Naive B cell (primary cell): Measurements from ENCODE around the gene OLR1. TPM values are rescaled to one million over a fixed set of nuclear protein-coding genes. Genes with fewer than 3 reads are reported as not detected.

Source experiments
- ATAC-seq, 2 donors: fragments of 150-1000 bp; cut with Tn5 transposase; 2 replicates each; pipeline ENCODE4 v1.10.0; 2021; ENCODE audit warnings: low read depth in 2 of 2, mild to moderate bottlenecking in 2 of 2, moderate library complexity in 2 of 2
- DNase-seq: peaks from one replicate; pipeline ENCODE4 v3.0.0; 2022
- H3K27ac Mint-ChIP-seq, 6 donors: one replicate each; pipeline ENCODE4 v1.8.0; 2020 to 2022; ENCODE audit warnings: mild to moderate bottlenecking in 6 of 6, mixed read lengths in 6 of 6, moderate library complexity in 5 of 6, inconsistent platforms in 2 of 6
- H3K27me3 Mint-ChIP-seq, 3 donors: one replicate each; pipeline ENCODE4 v1.8.0; 2021 to 2022; ENCODE audit warnings: mixed read lengths in 3 of 3, mild to moderate bottlenecking in 1 of 3
- H3K36me3 Mint-ChIP-seq, 2 donors: one replicate each; pipeline ENCODE4 v1.8.0; 2020 to 2022; ENCODE audit warnings: mixed read lengths in 2 of 2, inconsistent platforms in 1 of 2, mild to moderate bottlenecking in 1 of 2
- H3K4me1 Mint-ChIP-seq, 3 donors: one replicate each; pipeline ENCODE4 v1.8.0; 2020 to 2022; ENCODE audit warnings: mixed read lengths in 3 of 3, inconsistent platforms in 1 of 3, mild to moderate bottlenecking in 1 of 3, moderate library complexity in 1 of 3
- H3K4me3 Mint-ChIP-seq, 8 donors: one replicate each; pipeline ENCODE4 v1.8.0; 2020 to 2022; ENCODE audit warnings: mild to moderate bottlenecking in 8 of 8, mixed read lengths in 8 of 8, moderate library complexity in 8 of 8, inconsistent platforms in 2 of 8
- H3K9me3 Mint-ChIP-seq, 7 donors: one replicate each; pipeline ENCODE4 v1.8.0; 2020 to 2022; ENCODE audit warnings: mixed read lengths in 7 of 7, mild to moderate bottlenecking in 5 of 7, inconsistent platforms in 2 of 7, moderate library complexity in 1 of 7
- polyA plus RNA-seq, 6 donors: library from polyadenylated mRNA; unstranded; fragments of 300-500 nt; fragmentation: Illumina TruSeq; gene quantifications; one replicate each; pipeline ENCODE4 v1.2.3, GENCODE V29; 2021; ENCODE audit warnings: low read depth in 6 of 6

The OLR1 gene
- polyA plus RNA-seq, 6 donors from 2014 or later: not detected

DNA sequence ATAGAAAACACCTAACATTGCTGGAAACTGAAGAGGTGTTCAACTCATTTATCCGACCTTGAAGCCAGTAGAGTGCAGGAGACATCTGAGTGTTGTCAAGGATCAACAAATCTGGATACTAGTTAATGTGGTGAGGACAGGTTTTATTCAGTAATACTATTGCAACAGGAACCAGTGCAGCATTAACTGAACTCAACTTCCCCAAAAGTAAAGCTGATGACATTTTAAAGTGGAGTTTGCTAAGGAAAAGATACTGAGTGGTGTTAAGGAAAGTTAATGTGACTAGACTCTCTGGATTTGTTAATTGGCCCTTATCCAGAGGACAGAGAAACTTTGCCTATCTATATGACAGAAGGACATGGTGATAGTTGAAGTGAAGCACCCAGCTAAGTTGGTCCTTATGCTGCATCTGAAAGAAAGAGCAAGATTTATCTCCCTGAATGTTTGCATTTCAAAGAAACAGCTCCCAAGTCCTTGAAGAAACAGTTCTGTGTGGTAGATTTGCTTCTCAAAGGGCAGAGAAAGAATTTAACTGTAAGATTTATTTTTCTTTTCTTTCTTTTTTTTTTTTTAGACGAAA, 40.7 kb downstream of the OLR1 start:
- ATAC-seq (no peak), DNase-seq (no peak)
- no peak overlapping the region for H3K27ac Mint-ChIP-seq
- peaks cover 11 to 18% (median 17%) of the 10 kb centered on the region in 3 donors for H3K4me1 Mint-ChIP-seq
- H3K9me3 Mint-ChIP-seq: no peaks in the 10 kb centered on the region
- peaks cover 45 to 58% (median 52%) of the 10 kb centered on the region in 3 donors for H3K27me3 Mint-ChIP-seq
- H3K36me3 Mint-ChIP-seq: no peaks in the 10 kb centered on the region
- H3K4me3 Mint-ChIP-seq: no peak overlapping the region

- DNase-seq: peak; percentile 54
- Mint-ChIP-seq H3K27ac (no peak within 1 kb of the TSS), H3K4me1 (peaks cover 11 to 18% (median 17%) of the 10 kb centered on the region in 3 donors), H3K27me3 (peaks cover 49 to 63% (median 58%) of the 10 kb centered on the region in 3 donors), H3K9me3 (no peaks in the 10 kb centered on the region), H3K4me3 (peak within 1 kb of the TSS in 3 of 8 donors; percentile 16 to 71 (median 30)), H3K36me3 (no peaks in the 10 kb centered on the region)
- peak; percentile 94 to 95 for ATAC-seq
These were observed 41.9 kb downstream of the OLR1 start, which contains the start of gene CLEC7A for GRCh38 chr12:10130042-10130441. TSS of gene CLEC7A (minus strand) at chr12:10130199. CDS start at chr12:10130082, 117 bp downstream.

- peaks cover 50 to 59% (median 59%) of the 10 kb centered on the region in 3 donors for H3K27me3 Mint-ChIP-seq
- no peak for DNase-seq
- H3K36me3 Mint-ChIP-seq: no peaks in the 10 kb centered on the region
- H3K4me3 Mint-ChIP-seq: no peak overlapping the region
- H3K27ac Mint-ChIP-seq: no peak overlapping the region
- H3K9me3 Mint-ChIP-seq: no peaks in the 10 kb centered on the region
- peak in 1 of 2 donors; percentile 38 for ATAC-seq
- peaks cover 11 to 18% (median 17%) of the 10 kb centered on the region in 3 donors for H3K4me1 Mint-ChIP-seq
These were observed 43.2 kb downstream of the OLR1 start for GRCh38 chr12:10128687-10129086.

DNA sequence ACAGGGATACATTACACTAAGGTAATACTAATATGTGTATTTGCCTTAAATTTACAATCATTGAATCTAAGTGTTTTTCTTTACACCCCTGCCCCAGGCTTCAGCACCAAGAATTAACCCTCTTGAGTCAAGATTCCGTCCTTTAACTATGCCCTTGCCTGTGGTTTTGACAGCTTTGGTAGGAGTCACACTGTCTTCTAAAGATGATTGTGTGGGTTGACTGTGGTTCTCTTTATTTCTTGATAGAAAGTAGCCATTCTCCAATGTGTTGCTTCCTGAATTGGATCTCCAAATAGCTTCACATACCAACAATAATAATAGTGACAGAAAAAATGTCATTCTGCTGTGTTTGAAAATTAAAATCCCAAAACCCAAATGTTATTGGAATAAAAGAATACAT, 45.5 kb downstream of the OLR1 start:
- DNase-seq: no peak
- no peaks in the 10 kb centered on the region for H3K9me3 Mint-ChIP-seq
- peaks cover 0 to 5% of the 10 kb centered on the region in 2 donors for H3K36me3 Mint-ChIP-seq
- no peak overlapping the region for H3K4me3 Mint-ChIP-seq
- peaks cover 44 to 52% (median 45%) of the 10 kb centered on the region in 3 donors for H3K27me3 Mint-ChIP-seq
- H3K4me1 Mint-ChIP-seq: peaks cover 11 to 19% (median 17%) of the 10 kb centered on the region in 3 donors
- no peak for ATAC-seq
- no peak overlapping the region for H3K27ac Mint-ChIP-seq

GRCh38 chr12:10122689-10123088, 49.2 kb downstream of the OLR1 start:
- Mint-ChIP-seq H3K4me1 (peaks cover 4 to 6% (median 5%) of the 10 kb centered on the region in 3 donors), H3K36me3 (peaks cover 0 to 5% of the 10 kb centered on the region in 2 donors), H3K9me3 (peaks cover 0 to 9% (median 5%) of the 10 kb centered on the region in 7 donors), H3K4me3 (no peak overlapping the region), H3K27me3 (peaks cover 32 to 39% (median 37%) of the 10 kb centered on the region in 3 donors), H3K27ac (no peak overlapping the region)
- no peak for ATAC-seq
- DNase-seq: no peak

DNA sequence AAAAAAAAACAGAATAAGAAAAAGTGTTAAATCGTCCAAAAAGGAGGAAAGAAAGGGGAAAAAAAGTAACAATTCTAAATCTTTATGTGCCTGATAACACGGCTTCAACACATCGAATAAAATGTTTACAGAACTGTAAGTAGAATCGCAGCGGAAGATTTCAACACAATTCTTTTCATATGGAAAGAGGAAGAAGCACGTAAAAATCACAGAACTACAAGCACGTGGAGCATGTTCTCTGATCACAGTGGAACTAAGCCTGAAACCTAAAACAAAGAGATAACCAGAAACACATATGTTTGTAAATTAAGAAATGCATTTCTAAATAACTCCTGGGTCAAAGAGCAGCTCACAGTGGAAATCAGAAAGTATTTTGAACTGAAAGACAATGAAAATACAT, 50.7 kb downstream of the OLR1 start:
- peak in 1 of 2 donors; percentile 25 for ATAC-seq
- no peak overlapping the region for H3K4me3 Mint-ChIP-seq
- no peak overlapping the region for H3K27ac Mint-ChIP-seq
- peaks cover 26 to 29% (median 27%) of the 10 kb centered on the region in 3 donors for H3K27me3 Mint-ChIP-seq
- DNase-seq: no peak
- peaks cover 0 to 5% of the 10 kb centered on the region in 2 donors for H3K36me3 Mint-ChIP-seq
- H3K9me3 Mint-ChIP-seq: peaks cover 0 to 9% (median 5%) of the 10 kb centered on the region in 7 donors
- peaks cover 4 to 6% (median 5%) of the 10 kb centered on the region in 3 donors for H3K4me1 Mint-ChIP-seq

DNA sequence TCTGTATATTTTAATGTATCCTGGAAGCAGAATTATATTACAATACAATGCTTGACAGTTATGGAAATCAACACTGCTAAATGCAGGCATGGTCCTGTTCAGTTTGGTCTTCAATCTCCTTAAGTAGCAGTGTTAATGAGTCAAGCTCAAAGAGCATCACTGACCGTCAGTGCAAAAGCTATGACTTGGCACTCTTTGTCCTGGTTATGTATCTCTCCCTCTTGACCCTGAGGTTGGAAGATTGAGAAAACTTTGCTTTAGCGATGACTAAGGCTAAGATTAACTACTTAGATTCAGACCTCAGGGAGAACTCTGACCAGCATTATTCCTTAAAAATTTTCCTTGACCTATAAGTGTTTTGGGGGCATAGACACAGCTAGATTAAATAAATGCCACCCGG, 52.9 kb downstream of the OLR1 start:
- ATAC-seq (no peak), DNase-seq (no peak)
- peaks cover 0 to 9% (median 5%) of the 10 kb centered on the region in 7 donors for H3K9me3 Mint-ChIP-seq
- H3K4me3 Mint-ChIP-seq: no peak overlapping the region
- peaks cover 0 to 5% of the 10 kb centered on the region in 2 donors for H3K36me3 Mint-ChIP-seq
- peaks cover 13 to 19% (median 15%) of the 10 kb centered on the region in 3 donors for H3K27me3 Mint-ChIP-seq
- H3K27ac Mint-ChIP-seq: no peak overlapping the region
- H3K4me1 Mint-ChIP-seq: peaks cover 4 to 6% (median 5%) of the 10 kb centered on the region in 3 donors

GRCh38 chr12:10115890-10116289, 56.0 kb downstream of the OLR1 start:
- ATAC-seq (no peak), DNase-seq (no peak)
- no peak overlapping the region for H3K4me3 Mint-ChIP-seq
- peaks cover 0 to under 1% (median 0%) of the 10 kb centered on the region in 3 donors for H3K4me1 Mint-ChIP-seq
- peaks cover 11 to 18% (median 12%) of the 10 kb centered on the region in 3 donors for H3K27me3 Mint-ChIP-seq
- H3K27ac Mint-ChIP-seq: no peak overlapping the region
- peaks cover 0 to 12% (median 7%) of the 10 kb centered on the region in 7 donors for H3K9me3 Mint-ChIP-seq
- H3K36me3 Mint-ChIP-seq: no peaks in the 10 kb centered on the region

GRCh38 chr12:10115311-10115710, 56.6 kb downstream of the OLR1 start:
- no peak for ATAC-seq
- no peak for DNase-seq
- Mint-ChIP-seq H3K36me3 (no peaks in the 10 kb centered on the region), H3K4me1 (no peaks in the 10 kb centered on the region), H3K9me3 (peaks cover 0 to 13% (median 9%) of the 10 kb centered on the region in 7 donors), H3K27ac (no peak overlapping the region), H3K4me3 (no peak overlapping the region), H3K27me3 (peaks cover 11 to 21% (median 17%) of the 10 kb centered on the region in 3 donors)

GRCh38 chr12:10113920-10114319, 58.0 kb downstream of the OLR1 start:
- no peak overlapping the region for H3K27ac Mint-ChIP-seq
- DNase-seq: no peak
- H3K4me1 Mint-ChIP-seq: no peaks in the 10 kb centered on the region
- H3K4me3 Mint-ChIP-seq: no peak overlapping the region
- ATAC-seq: no peak
- H3K9me3 Mint-ChIP-seq: peaks cover 0 to 7% (median 5%) of the 10 kb centered on the region in 7 donors
- H3K36me3 Mint-ChIP-seq: no peaks in the 10 kb centered on the region
- peaks cover 6 to 17% (median 16%) of the 10 kb centered on the region in 3 donors for H3K27me3 Mint-ChIP-seq

DNA sequence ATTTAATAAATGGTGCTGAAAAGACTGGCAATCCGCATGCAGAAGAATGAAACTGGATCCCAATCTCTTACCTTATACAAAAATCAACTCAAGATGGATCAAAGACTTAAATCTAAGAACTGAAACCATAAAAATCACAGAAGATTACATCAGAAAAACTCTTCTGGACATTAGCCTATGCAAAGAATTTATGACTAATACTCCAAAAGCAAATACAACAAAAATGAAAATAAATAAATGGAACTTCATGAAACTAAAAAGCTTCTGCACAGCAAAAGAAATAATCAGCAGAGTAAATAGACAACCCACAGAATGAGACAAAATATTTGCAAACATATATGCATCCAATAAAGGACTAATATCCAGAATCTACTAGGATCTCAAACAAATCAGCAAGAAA, 58.9 kb downstream of the OLR1 start:
- DNase-seq: no peak
- no peaks in the 10 kb centered on the region for H3K36me3 Mint-ChIP-seq
- peaks cover 0 to 7% (median 5%) of the 10 kb centered on the region in 7 donors for H3K9me3 Mint-ChIP-seq
- H3K27ac Mint-ChIP-seq: no peak overlapping the region
- no peak overlapping the region for H3K4me3 Mint-ChIP-seq
- H3K27me3 Mint-ChIP-seq: peaks cover 6 to 20% (median 19%) of the 10 kb centered on the region in 3 donors
- ATAC-seq: no peak
- no peaks in the 10 kb centered on the region for H3K4me1 Mint-ChIP-seq

- ATAC-seq (no peak), DNase-seq (no peak)
- Mint-ChIP-seq H3K36me3 (no peaks in the 10 kb centered on the region), H3K4me3 (no peak overlapping the region), H3K9me3 (peaks cover 0 to 10% (median 5%) of the 10 kb centered on the region in 7 donors), H3K27me3 (peaks cover 6 to 36% (median 20%) of the 10 kb centered on the region in 3 donors), H3K4me1 (no peaks in the 10 kb centered on the region), H3K27ac (no peak overlapping the region)
These were observed 60.5 kb downstream of the OLR1 start for GRCh38 chr12:10111451-10111850.

- Mint-ChIP-seq H3K4me3 (no peak overlapping the region), H3K27ac (peak overlapping the region in 1 of 6 donors; percentile 34), H3K27me3 (peaks cover 13 to 47% (median 29%) of the 10 kb centered on the region in 3 donors), H3K4me1 (no peaks in the 10 kb centered on the region), H3K36me3 (no peaks in the 10 kb centered on the region), H3K9me3 (peaks cover 0 to 14% (median 6%) of the 10 kb centered on the region in 7 donors)
- ATAC-seq: no peak
- no peak for DNase-seq
These were observed 61.6 kb downstream of the OLR1 start for GRCh38 chr12:10110256-10110844.
